ENCODE measurements around the gene LEAP2.
"Not testable (repeated sequence)": the region's sequence is repeated elsewhere in the genome, so short reads cannot be mapped to it uniquely, and the experiment has no call there.

LEAP2 gene

DNA sequence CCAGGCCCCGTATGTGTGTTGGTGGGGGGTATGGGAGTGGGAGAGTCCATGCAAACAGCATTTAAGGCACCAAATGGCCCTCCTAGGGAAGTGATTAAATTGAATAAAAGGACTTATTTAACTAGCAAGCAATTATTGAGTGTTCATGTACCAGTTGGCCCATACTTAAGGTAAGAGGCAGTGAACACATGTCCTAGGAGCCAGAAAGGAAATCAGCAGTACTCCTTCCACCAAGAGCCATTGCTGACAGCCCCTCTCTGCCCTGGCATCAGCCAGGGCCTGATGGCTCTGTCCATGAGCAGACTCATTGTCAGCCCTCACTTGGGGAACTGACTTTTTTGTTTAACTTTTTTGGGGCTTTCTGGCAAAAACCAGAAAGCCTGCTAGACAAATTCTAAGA lies 32.6 kb upstream of the LEAP2 start:
- Histone ChIP-seq H3K27me3 (ENCODE audit: control insufficient read depth, insufficient read depth, low read length, poor library complexity, severe bottlenecking) (no peaks in the 10 kb centered on the region), H3K4me3 (ENCODE audit: insufficient read depth, low read depth, low read length) (no peak overlapping the region), H3K36me3 (ENCODE audit: control insufficient read depth, insufficient read depth, low read length) (no peaks in the 10 kb centered on the region), H3K27ac (ENCODE audit: insufficient read depth, low read depth, low read length, poor library complexity, severe bottlenecking) (no peak overlapping the region), H3K4me1 (ENCODE audit: control insufficient read depth, insufficient read depth, low read length) (no peaks in the 10 kb centered on the region), H3K9me3 (ENCODE audit: control insufficient read depth, low read length) (no peaks in the 10 kb centered on the region)
- 88 to 89% methylated on average over 1 of the region's 1 CpG for WGBS, 2 experiments

DNA sequence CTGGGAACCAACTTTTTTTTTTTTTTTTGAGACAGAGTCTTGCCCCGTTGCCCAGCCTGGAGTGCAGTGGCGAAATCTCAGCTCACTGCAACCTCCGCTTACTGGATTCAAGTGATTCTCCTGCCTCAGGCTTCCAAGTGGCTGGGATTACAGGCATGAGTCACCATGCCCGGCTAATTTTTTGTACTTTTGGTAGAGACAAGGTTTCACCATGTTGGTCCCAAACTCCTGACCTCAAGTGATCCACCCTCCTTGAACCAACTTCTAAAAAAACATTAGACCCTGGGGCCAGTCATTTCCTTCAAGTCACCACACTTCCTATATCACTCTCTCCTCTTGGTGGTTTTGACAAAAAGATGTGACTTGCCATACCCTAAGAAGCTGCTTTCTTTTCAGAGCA lies 32.2 kb upstream of the LEAP2 start:
- no peaks in the 10 kb centered on the region for H3K36me3 ChIP-seq (ENCODE audit: control insufficient read depth, insufficient read depth, low read length)
- WGBS, 2 experiments, result 93 to 95% methylated on average over 4 of the region's 4 CpGs
- H3K9me3 ChIP-seq (ENCODE audit: control insufficient read depth, low read length), result no peaks in the 10 kb centered on the region
- no peaks in the 10 kb centered on the region for H3K4me1 ChIP-seq (ENCODE audit: control insufficient read depth, insufficient read depth, low read length)
- H3K4me3 ChIP-seq (ENCODE audit: insufficient read depth, low read depth, low read length), result no peak overlapping the region
- no peaks in the 10 kb centered on the region for H3K27me3 ChIP-seq (ENCODE audit: control insufficient read depth, insufficient read depth, low read length, poor library complexity, severe bottlenecking)
- H3K27ac ChIP-seq (ENCODE audit: insufficient read depth, low read depth, low read length, poor library complexity, severe bottlenecking), result no peak overlapping the region

GRCh38 chr5:132848270-132848669 lies 25.2 kb upstream of the LEAP2 start:
- H3K9me3 ChIP-seq (ENCODE audit: control insufficient read depth, low read length), result no peaks in the 10 kb centered on the region
- 93 to 95% methylated on average over 5 to 8 of the region's 8 CpGs for WGBS, 2 experiments
- no peaks in the 10 kb centered on the region for H3K4me1 ChIP-seq (ENCODE audit: control insufficient read depth, insufficient read depth, low read length)
- no peaks in the 10 kb centered on the region for H3K27me3 ChIP-seq (ENCODE audit: control insufficient read depth, insufficient read depth, low read length, poor library complexity, severe bottlenecking)
- H3K36me3 ChIP-seq (ENCODE audit: control insufficient read depth, insufficient read depth, low read length), result no peaks in the 10 kb centered on the region
- H3K27ac ChIP-seq (ENCODE audit: insufficient read depth, low read depth, low read length, poor library complexity, severe bottlenecking), result no peak overlapping the region
- H3K4me3 ChIP-seq (ENCODE audit: insufficient read depth, low read depth, low read length), result no peak overlapping the region

DNA sequence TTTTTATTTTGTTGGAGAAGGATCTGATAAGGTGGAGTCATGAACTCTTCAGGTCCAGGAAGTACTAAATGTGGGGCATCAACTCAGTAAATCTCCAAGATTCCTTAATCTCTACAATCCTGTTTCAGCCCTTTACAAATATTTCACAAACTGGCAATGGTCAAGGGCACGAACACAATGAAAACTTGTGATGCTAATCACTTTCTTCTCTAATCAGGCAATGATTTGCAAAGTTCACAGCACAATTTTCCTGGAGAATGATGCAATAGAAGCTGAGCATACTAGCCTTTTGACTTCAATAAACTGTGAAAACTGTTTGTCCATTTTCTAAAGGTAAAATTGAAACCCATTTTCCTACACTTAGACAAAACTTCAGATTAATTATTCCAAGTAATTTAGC lies 24.1 kb upstream of the LEAP2 start:
- H3K4me3 ChIP-seq (ENCODE audit: insufficient read depth, low read depth, low read length), result no peak overlapping the region
- no peak overlapping the region for H3K27ac ChIP-seq (ENCODE audit: insufficient read depth, low read depth, low read length, poor library complexity, severe bottlenecking)
- H3K27me3 ChIP-seq (ENCODE audit: control insufficient read depth, insufficient read depth, low read length, poor library complexity, severe bottlenecking), result no peaks in the 10 kb centered on the region
- H3K4me1 ChIP-seq (ENCODE audit: control insufficient read depth, insufficient read depth, low read length), result no peaks in the 10 kb centered on the region
- 74 to 81% methylated on average over 1 of the region's 1 CpG for WGBS, 2 experiments
- no peaks in the 10 kb centered on the region for H3K36me3 ChIP-seq (ENCODE audit: control insufficient read depth, insufficient read depth, low read length)
- no peaks in the 10 kb centered on the region for H3K9me3 ChIP-seq (ENCODE audit: control insufficient read depth, low read length)

DNA sequence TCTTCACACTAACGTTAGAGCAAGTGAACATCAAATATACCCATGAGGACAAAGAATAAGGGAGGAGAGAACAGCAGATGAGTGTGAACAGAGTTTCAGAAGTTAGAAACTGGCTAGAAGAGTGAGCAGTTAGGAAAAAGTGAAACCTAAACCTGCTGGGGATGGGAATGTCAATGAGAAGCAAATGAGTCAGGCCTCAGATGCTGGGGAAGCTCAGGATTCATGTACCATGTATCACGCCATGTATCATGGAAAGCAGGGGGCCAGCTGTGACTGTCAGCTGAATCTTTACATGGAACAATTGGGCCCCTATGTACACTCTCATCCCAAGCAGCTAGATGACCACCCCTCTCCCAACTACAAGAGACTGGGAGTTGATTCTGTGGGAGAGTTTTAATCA lies 23.4 kb upstream of the LEAP2 start:
- 83 to 97% methylated on average over 2 of the region's 2 CpGs for WGBS, 2 experiments
- Histone ChIP-seq H3K36me3 (ENCODE audit: control insufficient read depth, insufficient read depth, low read length) (no peaks in the 10 kb centered on the region), H3K27me3 (ENCODE audit: control insufficient read depth, insufficient read depth, low read length, poor library complexity, severe bottlenecking) (no peaks in the 10 kb centered on the region), H3K9me3 (ENCODE audit: control insufficient read depth, low read length) (no peaks in the 10 kb centered on the region), H3K4me1 (ENCODE audit: control insufficient read depth, insufficient read depth, low read length) (no peaks in the 10 kb centered on the region), H3K4me3 (ENCODE audit: insufficient read depth, low read depth, low read length) (no peak overlapping the region), H3K27ac (ENCODE audit: insufficient read depth, low read depth, low read length, poor library complexity, severe bottlenecking) (no peak overlapping the region)

DNA sequence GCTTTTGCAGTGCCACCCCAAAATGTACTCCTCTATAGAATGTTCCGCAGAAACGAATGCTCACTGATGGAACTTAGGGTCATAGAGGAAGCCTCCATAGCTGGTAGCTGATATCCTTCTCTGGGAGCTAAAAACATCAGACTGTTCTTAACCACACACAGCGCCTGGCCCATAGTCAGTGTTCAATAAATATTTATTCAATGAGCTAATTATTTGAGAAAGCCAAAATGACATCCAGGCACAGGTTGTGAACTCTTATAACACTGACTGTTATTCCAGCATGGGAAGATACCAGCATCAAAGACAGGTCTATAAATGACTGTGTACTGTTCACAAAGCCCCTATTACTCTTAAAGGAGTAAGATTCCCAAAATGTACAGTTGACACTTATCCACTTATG lies 20.1 kb upstream of the LEAP2 start:
- no peak overlapping the region for H3K4me3 ChIP-seq (ENCODE audit: insufficient read depth, low read depth, low read length)
- no peaks in the 10 kb centered on the region for H3K9me3 ChIP-seq (ENCODE audit: control insufficient read depth, low read length)
- H3K36me3 ChIP-seq (ENCODE audit: control insufficient read depth, insufficient read depth, low read length), result no peaks in the 10 kb centered on the region
- no peaks in the 10 kb centered on the region for H3K27me3 ChIP-seq (ENCODE audit: control insufficient read depth, insufficient read depth, low read length, poor library complexity, severe bottlenecking)
- no peak overlapping the region for H3K27ac ChIP-seq (ENCODE audit: insufficient read depth, low read depth, low read length, poor library complexity, severe bottlenecking)
- H3K4me1 ChIP-seq (ENCODE audit: control insufficient read depth, insufficient read depth, low read length), result no peaks in the 10 kb centered on the region
- WGBS, 2 experiments, result 96 to 99% methylated on average over 2 to 3 of the region's 3 CpGs

DNA sequence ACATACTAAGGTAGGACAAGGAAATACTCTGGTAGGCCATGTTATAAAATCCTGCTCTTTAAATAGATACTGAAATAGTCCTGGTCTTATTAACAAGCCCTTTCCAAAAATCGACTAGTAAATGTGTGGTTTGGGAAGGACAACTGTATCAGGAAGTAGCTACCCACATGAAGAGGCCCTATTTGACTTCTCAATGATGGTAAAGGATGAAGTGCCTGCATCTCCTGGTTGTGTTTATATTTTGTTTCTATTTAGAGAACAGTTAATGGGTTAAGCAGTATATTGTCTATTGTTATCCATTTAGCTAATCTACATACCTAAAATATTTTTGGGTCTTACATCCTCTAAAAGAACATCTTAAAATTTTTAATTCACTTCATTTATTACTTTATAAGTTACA lies 19.7 kb upstream of the LEAP2 start:
- Histone ChIP-seq H3K27ac (ENCODE audit: insufficient read depth, low read depth, low read length, poor library complexity, severe bottlenecking) (no peak overlapping the region), H3K4me1 (ENCODE audit: control insufficient read depth, insufficient read depth, low read length) (no peaks in the 10 kb centered on the region), H3K9me3 (ENCODE audit: control insufficient read depth, low read length) (no peaks in the 10 kb centered on the region), H3K27me3 (ENCODE audit: control insufficient read depth, insufficient read depth, low read length, poor library complexity, severe bottlenecking) (no peaks in the 10 kb centered on the region), H3K4me3 (ENCODE audit: insufficient read depth, low read depth, low read length) (no peak overlapping the region), H3K36me3 (ENCODE audit: control insufficient read depth, insufficient read depth, low read length) (no peaks in the 10 kb centered on the region)
- WGBS, 2 experiments, result 59 to 73% methylated on average over 1 of the region's 1 CpG

- H3K36me3 ChIP-seq (ENCODE audit: control insufficient read depth, insufficient read depth, low read length), result no peaks in the 10 kb centered on the region
- H3K27me3 ChIP-seq (ENCODE audit: control insufficient read depth, insufficient read depth, low read length, poor library complexity, severe bottlenecking), result no peaks in the 10 kb centered on the region
- no peaks in the 10 kb centered on the region for H3K9me3 ChIP-seq (ENCODE audit: control insufficient read depth, low read length)
- WGBS, 2 experiments, result 49 to 55% methylated on average over 3 of the region's 3 CpGs
- H3K4me3 ChIP-seq (ENCODE audit: insufficient read depth, low read depth, low read length), result no peak overlapping the region
- H3K4me1 ChIP-seq (ENCODE audit: control insufficient read depth, insufficient read depth, low read length), result no peaks in the 10 kb centered on the region
- H3K27ac ChIP-seq (ENCODE audit: insufficient read depth, low read depth, low read length, poor library complexity, severe bottlenecking), result no peak overlapping the region
Observed at GRCh38 chr5:132854301-132854700, 19.2 kb upstream of the LEAP2 start.

- 88 to 91% methylated on average over 5 of the region's 5 CpGs for WGBS, 2 experiments
- not testable (repeated sequence) for H3K4me1 ChIP-seq (ENCODE audit: control insufficient read depth, insufficient read depth, low read length); H3K27me3 ChIP-seq (ENCODE audit: control insufficient read depth, insufficient read depth, low read length, poor library complexity, severe bottlenecking); H3K36me3 ChIP-seq (ENCODE audit: control insufficient read depth, insufficient read depth, low read length); H3K4me3 ChIP-seq (ENCODE audit: insufficient read depth, low read depth, low read length); H3K27ac ChIP-seq (ENCODE audit: insufficient read depth, low read depth, low read length, poor library complexity, severe bottlenecking); H3K9me3 ChIP-seq (ENCODE audit: control insufficient read depth, low read length)
Observed at GRCh38 chr5:132854992-132855391, 18.5 kb upstream of the LEAP2 start.

DNA sequence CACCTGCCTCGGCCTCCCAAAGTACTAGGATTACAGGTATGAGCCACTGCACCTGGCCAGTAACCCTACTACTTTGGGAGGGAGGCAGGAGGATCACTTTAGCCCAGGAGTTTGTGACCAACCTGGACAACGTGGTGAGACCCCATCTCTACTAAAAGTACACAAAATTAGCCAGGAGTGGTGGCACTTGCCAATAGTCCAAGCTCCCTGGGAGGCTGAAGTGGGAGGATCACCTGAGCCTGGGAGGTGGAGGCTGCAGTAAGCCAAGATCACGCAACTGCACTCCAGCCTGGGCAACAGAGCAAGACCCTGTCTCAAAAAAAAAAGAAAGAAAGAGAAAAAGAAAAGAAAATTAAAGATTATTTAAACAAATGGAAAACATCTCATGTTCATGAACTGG lies 17.5 kb upstream of the LEAP2 start:
- Histone ChIP-seq H3K4me3 (ENCODE audit: insufficient read depth, low read depth, low read length) (no peak overlapping the region), H3K27ac (ENCODE audit: insufficient read depth, low read depth, low read length, poor library complexity, severe bottlenecking) (no peak overlapping the region), H3K9me3 (ENCODE audit: control insufficient read depth, low read length) (no peaks in the 10 kb centered on the region), H3K27me3 (ENCODE audit: control insufficient read depth, insufficient read depth, low read length, poor library complexity, severe bottlenecking) (no peaks in the 10 kb centered on the region), H3K36me3 (ENCODE audit: control insufficient read depth, insufficient read depth, low read length) (no peaks in the 10 kb centered on the region), H3K4me1 (ENCODE audit: control insufficient read depth, insufficient read depth, low read length) (no peaks in the 10 kb centered on the region)
- 86 to 93% methylated on average over 3 of the region's 3 CpGs for WGBS, 2 experiments

- Histone ChIP-seq H3K27me3 (ENCODE audit: control insufficient read depth, insufficient read depth, low read length, poor library complexity, severe bottlenecking) (no peaks in the 10 kb centered on the region), H3K9me3 (ENCODE audit: control insufficient read depth, low read length) (no peaks in the 10 kb centered on the region), H3K27ac (ENCODE audit: insufficient read depth, low read depth, low read length, poor library complexity, severe bottlenecking) (no peak overlapping the region), H3K4me1 (ENCODE audit: control insufficient read depth, insufficient read depth, low read length) (no peaks in the 10 kb centered on the region), H3K36me3 (ENCODE audit: control insufficient read depth, insufficient read depth, low read length) (no peaks in the 10 kb centered on the region), H3K4me3 (ENCODE audit: insufficient read depth, low read depth, low read length) (no peak overlapping the region)
- WGBS, 2 experiments, result 88 to 94% methylated on average over 1 to 2 of the region's 2 CpGs
Observed at GRCh38 chr5:132859889-132860437, 13.5 kb upstream of the LEAP2 start.
